Ishikawa (cell line): ENCODE results near the gene RNASE11.

Experiments used
- CREB1 ChIP-seq: IDR thresholded peaks from 2 replicates; pipeline ENCODE4 v1.6.1; 2012; ENCODE audit warnings: low read depth
- EGR1 ChIP-seq: IDR thresholded peaks from 2 replicates; pipeline ENCODE4 v1.6.1; 2012
- EP300 ChIP-seq: IDR thresholded peaks from 2 replicates; pipeline ENCODE4 v1.6.1; 2012; ENCODE audit warnings: borderline replicate concordance
- FOXM1 ChIP-seq: IDR thresholded peaks from 2 replicates; pipeline ENCODE4 v1.6.1; 2012; ENCODE audit warnings: low read depth, borderline replicate concordance
- NFIC ChIP-seq: IDR thresholded peaks from 2 replicates; pipeline ENCODE4 v1.6.1; 2012
- RAD21 ChIP-seq: IDR thresholded peaks from 2 replicates; pipeline ENCODE4 v1.6.1; 2012; ENCODE audit warnings: low read depth
- REST ChIP-seq: IDR thresholded peaks from 2 replicates; pipeline ENCODE4 v1.6.1; 2012; ENCODE audit warnings: low read depth, mild to moderate bottlenecking
- TEAD4 ChIP-seq: IDR thresholded peaks from 2 replicates; pipeline ENCODE4 v1.6.1; 2012

DNA sequence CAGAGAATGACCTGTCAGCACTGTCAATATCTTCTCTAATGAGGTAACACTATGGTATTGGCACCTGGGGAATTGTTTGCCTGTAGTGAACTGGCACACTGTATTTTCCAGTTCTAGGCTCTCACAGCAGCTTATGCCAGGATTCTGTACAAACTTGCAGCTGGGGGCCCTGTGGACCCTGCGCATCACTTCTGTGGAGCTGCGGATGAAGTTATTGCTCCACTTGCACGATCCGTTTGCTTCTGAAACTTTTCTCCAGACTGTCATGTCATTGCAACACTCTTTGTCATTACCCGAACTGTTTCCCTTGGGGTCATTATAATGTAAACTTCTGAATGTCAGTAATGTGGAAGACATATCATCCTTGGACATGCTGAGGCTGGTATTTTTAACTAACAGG, 3.9 kb downstream of the RNASE11 start:
- no peak for TF ChIP-seq EGR1
- no peak for TF ChIP-seq RAD21
- no peak for TF ChIP-seq EP300
- TF ChIP-seq REST = no peak
- TF ChIP-seq NFIC = no peak
- no peak for TF ChIP-seq CREB1
- no peak for TF ChIP-seq FOXM1
- TF ChIP-seq TEAD4 = no peak
